ENCODE results near the gene LSM8.
"Not testable (repeated sequence)": the region's sequence is repeated elsewhere in the genome, so short reads cannot be mapped to it uniquely, and the experiment has no call there.

Gene LSM8

DNA sequence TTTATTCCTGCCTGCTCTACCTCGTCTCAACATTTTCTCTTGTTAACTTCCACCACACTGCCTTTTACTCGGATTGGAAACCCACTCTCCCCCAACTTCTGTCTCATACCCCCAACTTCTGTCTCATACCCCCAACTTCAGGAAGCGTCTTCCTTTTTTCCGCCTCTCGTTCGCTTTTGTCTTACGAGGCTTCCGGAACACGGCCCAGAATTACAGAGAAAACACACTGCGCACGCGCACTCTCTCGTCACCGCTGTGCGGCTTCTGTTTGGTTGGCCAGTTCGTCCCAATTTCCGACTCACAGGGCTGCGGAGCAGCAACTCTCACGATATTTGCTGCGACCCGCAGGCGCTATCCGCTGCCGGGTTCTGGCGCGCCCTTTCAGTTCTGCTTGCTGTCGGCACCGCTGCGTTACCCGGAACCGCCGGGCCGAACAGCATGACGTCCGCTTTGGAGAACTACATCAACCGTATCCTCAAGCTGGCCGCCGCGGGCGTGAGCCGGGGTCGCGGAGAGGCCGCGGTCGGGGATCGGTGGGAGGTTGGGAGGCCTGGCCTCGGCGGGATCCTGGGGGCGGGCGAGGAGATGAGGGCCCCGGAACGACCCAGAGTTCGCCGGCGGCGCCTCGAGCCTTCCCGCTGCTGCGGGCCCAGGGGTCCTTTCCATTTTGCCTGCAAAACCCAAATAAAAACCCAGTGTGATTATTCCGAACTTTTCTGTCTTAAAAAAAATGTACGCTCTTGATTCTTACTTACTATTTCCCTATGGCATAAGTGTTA is at the start of gene LSM8:
Gene LSM8 (plus strand): TSS at position 379 of the 779 bp plus-strand sequence. CDS start 60 bp downstream, at position 439.
- peak; percentile 98 for DNase-seq

DNA sequence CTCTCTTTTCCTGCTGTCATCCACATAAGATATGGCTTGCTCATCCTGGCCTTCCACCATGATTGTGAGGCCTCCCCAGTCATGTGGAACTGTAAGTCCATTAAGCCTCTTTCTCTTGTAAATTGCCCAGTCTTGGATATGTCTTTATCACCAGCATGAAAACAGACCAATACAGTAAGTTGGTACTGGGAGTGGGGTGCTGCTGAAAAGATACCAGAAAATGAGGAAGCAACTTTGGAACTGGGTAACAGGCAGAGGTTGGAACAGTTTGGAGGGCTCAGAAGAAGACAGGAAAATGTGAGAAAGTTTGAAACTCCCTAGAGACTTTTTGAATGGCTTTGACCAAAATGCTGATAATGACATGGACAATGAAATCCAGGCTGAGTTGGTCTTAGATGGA is 49.5 kb upstream of the LSM8 start:
- DNase-seq: not testable (repeated sequence)

DNA sequence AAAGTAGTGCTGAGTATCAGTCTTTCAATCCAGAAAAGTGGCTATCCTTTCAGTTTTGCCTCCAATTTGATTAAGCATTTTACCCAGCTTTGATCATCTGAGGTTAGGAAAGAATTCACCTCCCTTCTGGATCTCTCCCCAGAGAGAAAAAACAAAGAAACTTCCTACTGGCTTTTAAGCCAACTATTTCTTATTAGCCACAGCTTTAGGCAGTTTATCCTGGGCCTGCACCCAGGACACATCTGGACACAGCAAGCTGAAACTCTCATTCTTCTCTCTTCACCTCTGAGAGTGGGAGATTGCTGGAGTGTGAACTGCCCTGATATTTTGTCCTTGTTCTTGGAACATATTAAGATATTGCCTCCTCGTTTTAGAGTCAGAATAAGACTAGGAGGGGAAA is 43.5 kb upstream of the LSM8 start:
- no peak for DNase-seq

- DNase-seq: no peak
Measured at GRCh38 chr7:118142012-118142411, 42.0 kb upstream of the LSM8 start.

DNA sequence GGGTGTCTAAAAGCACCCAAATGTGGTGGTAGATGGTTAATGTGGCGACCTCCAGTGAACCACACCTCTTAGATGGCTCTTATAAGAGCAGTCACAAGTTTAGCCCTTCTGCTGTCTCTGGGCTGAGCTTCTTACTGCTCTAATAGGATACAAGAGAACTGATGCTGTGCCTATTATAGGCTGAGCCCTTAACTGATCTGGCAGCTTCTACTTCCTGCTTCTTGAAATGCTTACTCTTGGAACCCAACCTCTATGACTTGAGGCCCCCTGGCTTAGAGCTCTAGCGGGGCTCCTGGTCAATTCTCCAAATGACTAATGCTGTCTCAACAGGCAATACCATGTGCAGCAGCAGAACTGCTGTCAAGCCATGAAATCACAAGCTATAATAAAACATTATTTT is 35.0 kb upstream of the LSM8 start:
- DNase-seq: no peak

GRCh38 chr7:118149394-118149793 is 34.6 kb upstream of the LSM8 start:
- DNase-seq: no peak

GRCh38 chr7:118151671-118152070 is 32.3 kb upstream of the LSM8 start:
- no peak for DNase-seq

DNA sequence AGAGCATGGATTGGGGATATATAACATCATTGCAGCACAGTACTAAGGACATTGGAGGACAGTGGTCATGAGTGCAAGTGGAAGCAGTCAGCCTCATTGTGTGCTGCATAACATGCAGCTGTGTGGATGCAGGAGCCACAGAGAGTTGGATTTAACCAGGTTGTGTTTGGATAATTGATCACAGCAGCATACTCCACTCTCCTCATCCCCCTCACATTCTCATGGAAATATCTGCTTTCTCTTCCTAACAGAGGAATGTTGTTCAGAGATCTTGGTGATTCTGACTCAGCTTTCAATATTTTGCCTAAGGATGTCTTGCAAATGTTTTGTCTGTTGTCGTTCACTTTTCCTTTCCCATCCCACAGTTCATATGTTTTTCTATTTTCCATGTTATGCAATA is 31.8 kb upstream of the LSM8 start:
- no peak for DNase-seq

- no peak for DNase-seq
Measured at GRCh38 chr7:118152654-118153053, 31.3 kb upstream of the LSM8 start.

- DNase-seq: no peak
Measured at GRCh38 chr7:118153551-118154177, 30.3 kb upstream of the LSM8 start.

- DNase-seq: no peak
Measured at GRCh38 chr7:118158766-118159165, 25.2 kb upstream of the LSM8 start.

DNA sequence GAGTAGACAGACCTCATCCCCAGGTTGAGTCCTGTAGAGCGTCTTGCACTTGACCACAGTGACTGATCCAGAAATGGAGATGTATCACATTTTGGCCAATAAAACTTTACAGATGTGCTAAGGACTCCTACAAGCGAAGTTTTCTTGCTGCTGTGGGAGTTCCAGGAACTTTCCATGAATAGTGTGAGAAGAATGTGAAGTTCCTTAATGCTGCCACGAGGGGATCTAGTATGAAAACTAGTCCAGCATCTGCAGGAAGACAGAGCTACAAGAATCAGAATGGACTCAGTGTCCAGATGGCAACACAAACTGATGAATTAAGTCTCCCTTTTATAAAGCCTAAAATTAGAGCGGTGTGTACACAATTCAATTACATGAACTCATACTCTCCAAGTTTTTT is 14.8 kb upstream of the LSM8 start:
- DNase-seq: no peak

DNA sequence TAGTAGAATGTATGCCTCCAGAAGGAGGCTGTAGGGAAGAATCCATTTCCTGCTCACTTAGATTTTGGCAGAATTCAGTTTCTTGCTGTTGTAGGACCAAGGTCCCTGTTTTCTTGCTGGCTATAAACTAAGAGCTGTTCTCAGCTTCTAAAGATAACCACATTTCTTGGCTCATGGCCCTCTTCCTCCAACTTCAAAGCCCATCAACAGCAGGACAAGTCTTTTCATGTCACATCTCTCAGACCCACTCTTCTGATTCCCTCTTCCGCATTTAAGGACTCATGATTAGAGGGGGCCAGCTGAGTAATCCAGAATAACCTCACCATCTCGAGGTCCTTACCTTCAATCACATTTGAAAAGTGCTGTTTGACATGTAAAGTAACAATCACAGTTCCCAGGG is 8.2 kb upstream of the LSM8 start:
- no peak for DNase-seq

GRCh38 chr7:118179191-118179590 is 4.8 kb upstream of the LSM8 start:
- DNase-seq: no peak

GRCh38 chr7:118182593-118183427 is 1.2 kb upstream of the LSM8 start:
- no peak for DNase-seq

GRCh38 chr7:118183428-118183785 is 557 bp upstream of the LSM8 start:
- DNase-seq: no peak

DNA sequence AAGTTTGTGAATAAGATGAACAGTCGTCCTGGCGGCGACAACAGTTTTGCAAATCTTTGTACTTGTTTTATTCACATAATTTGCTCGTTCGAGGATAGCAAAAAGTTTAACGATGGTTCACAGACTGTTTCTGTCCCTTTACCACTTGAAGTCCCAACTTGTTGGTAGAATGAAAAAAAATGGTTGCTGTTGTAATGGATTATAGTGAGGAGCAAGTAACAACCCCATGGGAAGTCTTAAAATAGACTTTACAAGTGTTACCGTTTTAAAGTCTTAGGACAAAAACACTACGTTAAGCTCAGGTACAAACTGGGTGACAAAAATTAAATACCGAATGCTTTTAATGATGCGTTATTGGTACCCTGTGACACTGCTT is 589 bp downstream of the LSM8 start:
- peak; percentile 38 for DNase-seq

DNA sequence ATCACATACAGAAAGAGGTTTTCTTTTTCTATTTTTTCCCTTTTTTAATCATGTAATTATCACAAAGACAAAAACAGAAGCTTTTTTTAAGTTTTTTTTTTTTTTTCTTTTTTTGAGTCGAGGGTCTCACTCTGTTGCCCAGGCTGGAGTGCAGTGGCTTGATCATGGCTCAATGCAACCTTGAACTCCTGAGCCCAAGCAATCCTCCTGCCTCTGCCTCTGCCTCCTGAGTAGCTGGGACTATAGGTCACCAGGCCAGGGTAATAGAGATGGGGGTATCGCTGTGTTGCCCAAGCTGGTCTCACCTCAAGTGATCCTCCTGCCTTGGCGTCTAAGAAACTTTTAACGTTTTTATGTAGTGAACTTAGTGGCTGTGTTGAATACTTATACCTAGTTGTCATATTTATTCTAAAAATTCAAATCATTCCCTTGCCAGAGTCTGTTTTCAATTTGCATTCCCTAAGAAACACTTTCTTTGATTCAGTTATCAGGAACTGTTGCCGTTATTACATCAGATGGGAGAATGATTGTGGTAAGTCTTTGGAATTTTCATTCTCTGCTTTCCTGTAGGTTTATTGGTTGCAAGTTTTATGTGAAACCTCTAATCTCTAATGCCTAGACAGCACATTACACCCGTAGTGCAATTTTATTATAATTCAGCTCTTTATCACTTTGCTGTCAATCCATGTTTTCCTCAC is 1.3 kb downstream of the LSM8 start:
- DNase-seq: no peak

DNA sequence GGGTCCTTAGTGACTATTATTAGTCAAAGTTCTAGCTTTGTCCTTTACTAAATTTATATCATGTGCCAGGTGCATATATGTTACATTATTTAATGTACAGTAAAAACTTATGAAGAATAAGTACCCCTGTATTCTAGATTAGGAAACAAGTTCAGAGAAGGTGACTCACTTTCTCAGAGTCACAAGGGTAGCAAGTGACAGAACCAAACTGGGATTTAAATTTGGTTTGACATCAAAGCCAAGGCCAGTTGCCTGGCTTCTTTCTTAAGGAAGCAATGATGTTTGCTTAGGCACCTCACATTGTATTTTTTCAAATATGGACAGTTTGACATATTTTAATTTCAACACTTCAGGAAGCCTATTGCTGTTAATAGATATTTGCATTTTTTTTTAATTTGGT is 2.5 kb downstream of the LSM8 start:
- no peak for DNase-seq

GRCh38 chr7:118194571-118194970 is 10.6 kb downstream of the LSM8 start:
- DNase-seq: no peak

GRCh38 chr7:118195837-118196474 is 12.0 kb downstream of the LSM8 start:
- peak; percentile 35 for DNase-seq

GRCh38 chr7:118202061-118202460 is 18.1 kb downstream of the LSM8 start:
- DNase-seq: no peak
